SKM-1 (cell line): ENCODE measurements around the gene TMEM31.
"Not testable (repeated sequence)": the region's sequence is repeated elsewhere in the genome, so short reads cannot be mapped to it uniquely, and the experiment has no call there.

ENCODE experiments used
- DNase-seq: peaks from one replicate; lab custom pipeline; 2025; ENCODE audit not compliant: unreplicated experiment; lab: John Stamatoyannopoulos, UW

The TMEM31 gene

GRCh38 chrX:103722505-103722904 is 11.8 kb downstream of the TMEM31 start:
- DNase-seq, result no peak

- no peak for DNase-seq
Measured at GRCh38 chrX:103726477-103726876, 15.8 kb downstream of the TMEM31 start.

DNA sequence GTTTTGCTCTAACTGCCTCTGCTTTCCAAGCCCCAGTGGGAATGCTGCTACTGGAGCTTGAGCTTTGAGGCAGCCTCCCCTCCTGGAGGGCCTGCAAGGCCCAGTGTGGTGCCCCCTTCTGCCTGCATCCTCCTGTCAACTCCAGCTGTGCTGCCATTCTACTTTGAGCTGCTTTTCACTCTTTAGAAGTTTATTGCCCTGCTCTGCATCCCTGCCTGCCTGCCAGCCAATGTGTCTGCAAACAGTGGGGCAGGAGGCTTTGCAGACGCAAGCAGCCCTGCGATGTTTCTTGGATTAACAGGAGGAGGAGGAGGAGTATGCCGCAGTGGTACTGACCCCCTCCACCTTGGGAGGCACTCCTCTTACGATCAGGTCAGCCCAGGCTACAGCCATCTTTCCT is 16.4 kb downstream of the TMEM31 start:
- DNase-seq, result no peak

GRCh38 chrX:103729015-103729414 is 18.3 kb downstream of the TMEM31 start:
- no peak for DNase-seq

DNA sequence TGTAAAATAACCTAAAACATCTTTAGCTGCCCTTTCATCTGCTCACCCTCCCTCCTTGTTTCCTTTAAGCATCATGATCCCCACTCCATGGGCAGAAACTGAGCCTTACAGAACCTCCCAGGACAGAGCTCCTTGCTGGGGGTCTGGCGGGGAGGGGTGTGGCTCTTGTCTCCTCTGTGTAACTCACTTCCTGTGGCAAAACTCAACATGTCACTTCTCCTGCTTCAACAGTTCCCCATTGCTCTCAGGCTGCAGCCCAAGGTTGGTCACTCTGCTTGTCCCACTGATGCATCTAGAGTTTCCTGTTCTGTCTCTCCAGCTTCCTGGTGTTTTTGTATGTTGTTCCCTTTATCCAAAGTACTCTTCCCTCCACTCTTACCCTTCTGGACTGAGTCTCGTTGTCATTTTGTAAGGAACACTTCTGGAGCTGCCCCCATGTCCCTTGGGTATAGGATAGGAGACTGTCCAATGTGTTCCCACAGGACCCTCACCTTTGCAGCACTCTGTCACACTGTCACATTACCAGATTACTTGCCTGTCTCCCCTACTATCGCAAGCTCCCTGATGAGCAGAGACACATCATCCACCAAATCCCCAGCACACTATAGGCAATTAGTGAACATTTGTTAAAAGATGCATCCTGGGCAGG is 19.6 kb downstream of the TMEM31 start:
- peak; percentile 1 for DNase-seq

DNA sequence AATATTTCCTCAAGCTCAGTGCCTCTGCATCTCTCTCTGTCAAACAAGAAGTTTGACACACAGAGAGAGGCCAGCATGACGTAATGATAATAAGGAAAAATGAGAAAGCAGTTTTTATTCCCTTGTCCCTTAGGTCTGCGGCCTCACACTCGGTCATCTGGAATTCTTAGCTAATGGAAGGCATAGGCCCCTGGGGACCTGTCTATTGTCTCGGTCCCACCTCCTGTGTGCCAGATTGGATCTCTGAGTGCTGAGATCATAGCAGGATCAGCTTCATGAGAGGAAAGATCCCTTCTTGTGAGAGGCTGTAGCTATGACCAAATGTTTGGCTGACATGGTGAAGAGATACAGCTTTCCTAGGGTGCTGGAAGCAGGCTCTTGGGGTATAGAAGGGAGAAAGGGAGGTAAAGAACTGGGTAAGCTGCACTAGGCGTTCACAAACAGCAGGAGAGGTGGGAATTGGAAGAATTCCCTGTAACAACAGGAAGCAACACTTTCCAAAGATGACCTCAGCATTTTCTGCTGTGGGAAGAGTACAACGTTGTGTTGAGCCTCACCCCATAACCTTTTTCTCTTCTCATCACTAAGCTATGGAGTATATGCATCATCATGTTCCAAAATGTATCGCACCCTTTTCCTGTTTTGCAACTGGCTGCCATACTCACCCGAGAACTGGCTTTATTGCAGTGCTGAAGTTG is 20.2 kb downstream of the TMEM31 start:
- DNase-seq, result no peak

- DNase-seq, result no peak
Measured at GRCh38 chrX:103733017-103733416, 22.3 kb downstream of the TMEM31 start.

DNA sequence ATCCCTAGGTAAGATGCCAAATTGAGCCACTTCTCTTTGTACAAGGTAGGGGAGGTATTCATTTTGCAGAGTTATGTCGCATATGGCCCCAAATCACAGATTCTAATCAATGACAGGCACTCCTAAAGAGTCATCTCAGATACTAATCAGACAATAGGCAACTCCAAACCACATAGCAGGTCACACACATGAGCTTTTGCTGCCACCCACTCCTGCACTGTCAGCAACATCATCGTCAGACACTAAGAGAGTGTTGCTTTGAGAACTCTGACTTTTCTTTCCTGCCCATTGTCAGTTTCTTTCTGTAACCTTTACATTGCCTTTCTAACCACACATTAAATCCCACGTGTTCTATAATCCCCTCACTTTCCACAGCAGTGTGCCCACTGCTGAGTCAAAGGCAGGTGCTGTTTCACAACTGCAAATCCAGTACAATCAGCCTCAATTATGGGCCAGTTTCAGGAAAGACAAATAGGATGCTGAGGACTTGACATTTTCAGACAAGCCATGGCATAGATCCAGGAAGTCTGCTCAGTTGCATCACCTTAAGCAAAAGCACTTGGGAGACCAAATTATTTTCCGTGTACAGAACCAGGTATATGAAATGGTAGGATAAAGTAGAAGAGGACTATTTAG is 23.5 kb downstream of the TMEM31 start:
- no peak for DNase-seq

GRCh38 chrX:103737696-103738095 is 27.0 kb downstream of the TMEM31 start:
- DNase-seq, result no peak

GRCh38 chrX:103739421-103739820 is 28.7 kb downstream of the TMEM31 start:
- DNase-seq, result no peak

- no peak for DNase-seq
Measured at GRCh38 chrX:103741879-103742278, 31.2 kb downstream of the TMEM31 start.

DNA sequence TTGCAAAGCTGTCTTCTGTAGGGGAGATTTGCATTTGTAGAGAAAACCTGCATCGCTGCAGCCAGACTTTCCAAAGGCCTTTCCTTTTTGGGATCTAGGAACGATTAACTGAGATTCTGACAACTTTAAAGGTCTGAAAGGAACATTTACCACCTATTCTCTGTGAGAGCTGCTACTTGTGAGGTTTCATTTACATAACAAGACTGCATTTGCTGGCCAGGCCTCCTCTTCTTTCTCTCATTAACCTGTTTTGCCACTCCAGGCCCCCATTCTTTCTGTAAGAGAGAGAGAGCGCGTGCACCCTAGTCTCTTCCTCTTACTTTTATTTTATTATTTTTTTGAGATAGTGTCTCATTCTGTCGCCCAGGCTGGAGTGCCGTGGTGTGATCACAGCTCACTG is 31.6 kb downstream of the TMEM31 start:
- no peak for DNase-seq

DNA sequence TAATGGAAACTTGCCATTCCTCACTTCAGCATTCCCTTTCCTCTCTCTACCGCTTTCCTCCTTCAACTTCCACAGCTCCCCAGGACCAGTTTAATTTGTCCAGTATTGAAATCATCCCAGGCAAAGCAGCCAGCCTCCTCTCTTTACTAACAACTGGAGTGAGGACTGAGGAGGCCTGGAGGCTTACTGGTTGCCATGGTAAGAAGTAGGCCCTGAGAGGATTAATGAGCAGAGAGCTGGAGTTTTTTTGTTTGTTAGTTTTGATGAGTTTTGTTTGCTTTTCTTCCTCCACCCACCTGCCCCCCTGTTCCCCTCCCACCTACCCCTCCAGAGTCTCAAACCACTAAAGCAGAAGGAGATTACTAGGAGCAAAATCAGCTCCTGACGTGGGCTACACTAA is 36.5 kb downstream of the TMEM31 start:
- DNase-seq, result no peak

GRCh38 chrX:103754401-103754800 is 43.7 kb downstream of the TMEM31 start:
- no peak for DNase-seq

DNA sequence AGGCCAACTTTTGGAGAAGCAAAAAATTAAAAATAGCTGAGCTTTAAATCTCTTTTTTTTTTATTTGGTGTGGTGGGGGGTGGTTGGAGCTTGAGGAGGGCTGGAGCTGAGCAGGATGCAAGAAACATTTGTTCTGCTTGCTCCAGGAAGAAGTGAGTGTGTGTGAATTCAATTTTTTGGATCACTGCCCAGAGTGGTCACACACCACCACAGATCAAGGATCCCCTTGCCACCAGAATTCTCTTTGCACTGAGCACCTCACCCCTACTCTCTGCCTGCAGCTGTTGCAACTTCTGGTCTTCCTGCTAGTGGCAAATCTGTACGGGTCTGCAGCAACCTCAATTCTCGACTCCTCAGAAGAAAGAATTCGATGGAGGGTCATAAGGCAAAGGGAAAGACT is 46.0 kb downstream of the TMEM31 start:
- DNase-seq, result no peak

DNA sequence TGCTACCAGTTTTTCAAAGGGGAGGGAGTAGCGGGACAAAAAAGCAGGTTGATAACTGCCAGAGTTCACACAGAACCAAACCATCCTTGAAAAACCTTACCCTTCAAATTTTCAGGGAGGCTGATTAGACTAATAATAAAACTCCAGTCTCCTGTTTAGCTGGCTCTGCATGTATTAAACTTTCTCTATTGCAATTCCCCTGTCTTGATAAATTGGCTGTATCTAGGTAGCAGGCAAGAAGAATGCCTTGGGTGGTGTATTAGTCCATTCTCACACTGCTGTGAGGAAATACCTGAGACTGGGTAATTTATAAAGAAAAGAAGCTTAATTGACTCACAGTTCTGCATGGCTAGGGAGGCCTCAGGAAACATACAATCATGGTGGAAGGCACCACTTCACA is 47.8 kb downstream of the TMEM31 start:
- no peak for DNase-seq

- not testable (repeated sequence) for DNase-seq
Measured at GRCh38 chrX:103763541-103763940, 52.8 kb downstream of the TMEM31 start.
